Mesothelial cell of epicardium (in vitro differentiated cells): Measurements from ENCODE around the gene MAPK7. TPM values are rescaled to one million over a fixed set of nuclear protein-coding genes. Genes with fewer than 3 reads are reported as not detected.

Experiments
- DNase-seq, 2 experiments: peaks; one replicate each; pipeline ENCODE4 v3.0.0; 2021; ENCODE audit warnings: low spot score in 2 of 2; ENCODE audit not compliant: unreplicated experiment in 2 of 2
- H3K27ac Mint-ChIP-seq: 2 replicates; pipeline ENCODE4 v1.8.0; 2021; ENCODE audit warnings: mixed read lengths
- H3K27me3 Mint-ChIP-seq: 2 replicates; pipeline ENCODE4 v1.8.0; 2021; ENCODE audit warnings: low read depth, mixed read lengths
- H3K36me3 Mint-ChIP-seq: 2 replicates; pipeline ENCODE4 v1.8.0; 2021; ENCODE audit warnings: mixed read lengths
- H3K4me1 Mint-ChIP-seq: 2 replicates; pipeline ENCODE4 v1.8.0; 2021; ENCODE audit warnings: mixed read lengths
- H3K4me3 Mint-ChIP-seq: 2 replicates; pipeline ENCODE4 v1.8.0; 2021; ENCODE audit warnings: mild to moderate bottlenecking, moderate library complexity, mixed read lengths
- H3K9me3 Mint-ChIP-seq: 2 replicates; pipeline ENCODE4 v1.8.0; 2021; ENCODE audit warnings: mixed read lengths
- total RNA-seq: library from RNA; stranded (reverse); gene quantifications from 3 replicates; pipeline ENCODE4 v1.2.1, GENCODE V29; 2021
- TF ChIP-seq, protein P1 (sequence below): fragments of 200-600 bp; sonication (generic); IDR thresholded peaks from one replicate; pipeline ENCODE4 v1.5.0; 2021; ENCODE audit warnings: antibody characterized with exemption; ENCODE audit not compliant: unreplicated experiment

MAPK7 gene
- total RNA-seq, 1 donor from 2014 or later = 46.0 TPM

DNA sequence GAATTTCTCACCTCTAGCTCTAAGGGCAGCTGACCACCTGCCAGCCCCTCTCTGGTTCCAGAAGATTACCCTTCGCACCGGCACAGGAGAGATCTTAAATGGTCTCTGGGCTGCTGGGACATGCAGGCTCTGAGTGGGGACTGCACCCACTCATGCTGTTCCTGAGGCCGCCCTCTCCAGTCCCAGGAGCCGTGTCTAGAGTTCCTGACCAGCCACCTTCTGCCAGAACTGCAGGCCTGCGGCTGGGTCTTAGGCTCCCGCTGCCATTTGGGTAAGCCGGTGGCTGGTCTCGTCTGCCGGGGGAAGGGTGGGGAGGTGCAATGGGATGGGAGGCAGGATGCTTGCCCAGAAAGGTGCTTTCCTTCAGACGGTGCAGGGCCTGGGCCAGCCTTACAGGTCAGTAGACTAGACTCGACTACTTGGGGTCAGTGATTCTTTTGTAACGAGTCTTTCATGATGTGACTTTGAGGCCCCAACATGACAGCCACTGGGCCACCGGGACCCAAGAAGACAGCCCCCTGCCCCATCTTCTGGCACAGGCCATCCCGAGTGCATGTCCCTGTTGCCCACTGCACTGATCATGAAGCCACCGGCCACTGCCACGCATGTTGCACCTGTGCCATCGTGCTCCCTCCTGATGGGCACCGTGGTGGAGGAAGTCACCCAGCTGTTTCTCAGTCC, 42.2 kb upstream of the MAPK7 start:
- peaks cover 5% of the 10 kb centered on the region for H3K36me3 Mint-ChIP-seq
- H3K9me3 Mint-ChIP-seq = no peaks in the 10 kb centered on the region
- H3K4me3 Mint-ChIP-seq = no peak overlapping the region
- H3K4me1 Mint-ChIP-seq = peaks cover 9% of the 10 kb centered on the region
- no peak for DNase-seq
- no peaks in the 10 kb centered on the region for H3K27me3 Mint-ChIP-seq
- TF ChIP-seq, protein P1, sequence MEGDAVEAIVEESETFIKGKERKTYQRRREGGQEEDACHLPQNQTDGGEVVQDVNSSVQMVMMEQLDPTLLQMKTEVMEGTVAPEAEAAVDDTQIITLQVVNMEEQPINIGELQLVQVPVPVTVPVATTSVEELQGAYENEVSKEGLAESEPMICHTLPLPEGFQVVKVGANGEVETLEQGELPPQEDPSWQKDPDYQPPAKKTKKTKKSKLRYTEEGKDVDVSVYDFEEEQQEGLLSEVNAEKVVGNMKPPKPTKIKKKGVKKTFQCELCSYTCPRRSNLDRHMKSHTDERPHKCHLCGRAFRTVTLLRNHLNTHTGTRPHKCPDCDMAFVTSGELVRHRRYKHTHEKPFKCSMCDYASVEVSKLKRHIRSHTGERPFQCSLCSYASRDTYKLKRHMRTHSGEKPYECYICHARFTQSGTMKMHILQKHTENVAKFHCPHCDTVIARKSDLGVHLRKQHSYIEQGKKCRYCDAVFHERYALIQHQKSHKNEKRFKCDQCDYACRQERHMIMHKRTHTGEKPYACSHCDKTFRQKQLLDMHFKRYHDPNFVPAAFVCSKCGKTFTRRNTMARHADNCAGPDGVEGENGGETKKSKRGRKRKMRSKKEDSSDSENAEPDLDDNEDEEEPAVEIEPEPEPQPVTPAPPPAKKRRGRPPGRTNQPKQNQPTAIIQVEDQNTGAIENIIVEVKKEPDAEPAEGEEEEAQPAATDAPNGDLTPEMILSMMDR = no peak
- no peak overlapping the region for H3K27ac Mint-ChIP-seq

DNA sequence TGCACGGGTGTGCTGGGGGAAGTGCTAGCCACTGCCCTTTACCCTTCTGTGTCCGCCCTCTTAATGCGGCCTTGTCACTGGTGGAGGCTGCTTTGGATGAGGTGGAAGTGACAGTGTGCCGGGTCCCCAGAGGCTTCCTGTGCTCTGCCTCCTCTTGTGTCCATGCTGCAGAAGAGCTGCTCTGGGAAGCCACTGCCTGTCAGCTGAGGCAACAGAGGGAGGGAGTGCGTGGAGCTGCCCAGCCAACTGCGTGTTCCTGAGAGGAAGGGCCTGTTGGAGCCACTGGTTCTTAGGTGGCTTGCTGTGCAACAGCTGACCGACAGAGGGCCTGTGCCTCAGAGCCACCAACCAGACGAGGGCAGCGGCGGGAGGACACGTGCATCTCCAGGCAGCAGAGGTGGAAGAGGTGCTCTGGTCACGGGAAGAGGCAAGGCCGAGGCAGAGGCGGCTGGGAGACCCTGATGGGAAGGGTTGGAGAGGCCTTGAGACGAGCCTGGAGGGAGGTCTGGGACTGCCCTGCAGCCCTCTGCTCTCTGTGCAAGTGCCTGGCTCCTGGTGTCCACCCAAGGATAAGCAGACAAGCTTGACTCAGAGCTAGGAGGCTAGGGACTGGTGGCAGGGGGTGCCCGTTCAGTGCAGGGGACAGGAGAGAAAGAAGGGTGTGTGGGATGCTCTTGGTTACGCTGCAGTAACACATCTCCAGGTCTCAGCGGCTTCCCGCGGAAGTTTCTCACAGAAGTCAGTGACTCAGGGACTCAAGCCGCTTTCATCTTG, 41.2 kb upstream of the MAPK7 start:
- peaks cover 20% of the 10 kb centered on the region for H3K4me1 Mint-ChIP-seq
- TF ChIP-seq, protein P1 = no peak
- H3K36me3 Mint-ChIP-seq = no peaks in the 10 kb centered on the region
- H3K27me3 Mint-ChIP-seq = no peaks in the 10 kb centered on the region
- no peak overlapping the region for H3K4me3 Mint-ChIP-seq
- DNase-seq = no peak
- H3K9me3 Mint-ChIP-seq = no peaks in the 10 kb centered on the region
- peak overlapping the region; percentile 51 for H3K27ac Mint-ChIP-seq

DNA sequence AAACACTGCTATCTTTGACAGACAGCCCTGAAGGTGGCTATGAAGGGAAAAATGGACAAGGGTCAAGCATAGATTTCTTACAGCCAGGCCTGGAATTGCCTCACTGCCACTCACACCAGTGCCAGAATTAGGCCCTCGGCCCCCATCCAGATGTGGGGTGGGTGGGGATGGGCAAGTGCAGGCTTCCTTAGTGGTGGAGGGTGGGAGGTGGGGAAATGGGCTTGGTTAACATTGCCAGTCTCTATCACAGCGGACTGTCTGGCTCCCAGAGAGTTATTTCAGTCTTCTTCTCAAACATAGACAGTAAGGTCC, 40.6 kb upstream of the MAPK7 start:
- Mint-ChIP-seq H3K4me3 (no peak overlapping the region), H3K9me3 (no peaks in the 10 kb centered on the region), H3K27ac (no peak overlapping the region), H3K27me3 (no peaks in the 10 kb centered on the region), H3K36me3 (no peaks in the 10 kb centered on the region), H3K4me1 (peaks cover 19% of the 10 kb centered on the region)
- no peak for DNase-seq
- TF ChIP-seq, protein P1 = no peak

DNA sequence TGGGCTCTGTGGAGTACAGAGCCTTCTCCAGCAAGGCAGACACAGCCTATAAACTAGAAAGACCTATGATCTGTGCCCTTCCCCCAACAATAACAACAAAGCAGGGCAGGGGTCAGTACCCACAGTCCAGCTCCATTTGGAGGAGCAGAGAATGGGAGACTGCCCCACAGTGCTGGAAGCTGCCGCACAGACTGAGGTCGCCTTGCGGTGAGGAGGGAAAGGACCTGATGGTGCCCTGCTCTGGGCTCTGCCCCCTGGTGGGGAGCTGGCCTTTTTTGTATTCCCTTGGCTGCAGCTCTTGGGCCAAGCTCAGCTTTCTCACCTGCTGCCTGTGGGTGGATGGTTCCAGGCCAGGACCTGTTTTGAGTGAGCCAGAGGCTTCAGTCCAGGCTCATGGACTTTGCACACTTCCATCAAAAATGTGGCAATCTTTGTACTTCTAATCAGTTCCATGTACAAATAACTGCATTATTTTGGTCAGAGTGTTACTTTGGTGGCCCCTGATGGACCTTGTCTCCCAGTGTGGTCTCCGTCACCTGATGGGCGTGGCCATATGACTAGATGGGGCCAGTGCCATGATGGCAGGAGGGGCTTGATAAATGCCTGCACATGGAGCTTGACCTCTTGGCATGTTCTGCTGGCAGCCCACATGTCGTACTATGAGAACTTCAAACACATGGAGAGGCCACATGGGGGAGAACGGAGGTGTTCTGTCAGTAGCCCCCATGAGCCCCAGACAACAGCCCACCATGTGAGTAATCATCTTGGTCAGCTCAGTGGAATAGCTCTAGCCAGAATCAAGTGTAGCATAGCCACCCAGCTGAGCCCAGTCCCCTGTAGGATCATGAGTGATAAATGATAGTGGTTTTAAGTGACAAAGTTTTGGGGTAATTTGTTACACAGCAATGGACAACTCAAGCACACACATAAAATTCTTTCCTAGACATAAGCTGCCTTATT, 40.0 kb upstream of the MAPK7 start:
- Mint-ChIP-seq H3K9me3 (no peaks in the 10 kb centered on the region), H3K27me3 (no peaks in the 10 kb centered on the region), H3K4me3 (no peak overlapping the region), H3K4me1 (peaks cover 18% of the 10 kb centered on the region), H3K27ac (no peak overlapping the region), H3K36me3 (no peaks in the 10 kb centered on the region)
- TF ChIP-seq, protein P1 = peak; percentile 43
- DNase-seq = no peak

DNA sequence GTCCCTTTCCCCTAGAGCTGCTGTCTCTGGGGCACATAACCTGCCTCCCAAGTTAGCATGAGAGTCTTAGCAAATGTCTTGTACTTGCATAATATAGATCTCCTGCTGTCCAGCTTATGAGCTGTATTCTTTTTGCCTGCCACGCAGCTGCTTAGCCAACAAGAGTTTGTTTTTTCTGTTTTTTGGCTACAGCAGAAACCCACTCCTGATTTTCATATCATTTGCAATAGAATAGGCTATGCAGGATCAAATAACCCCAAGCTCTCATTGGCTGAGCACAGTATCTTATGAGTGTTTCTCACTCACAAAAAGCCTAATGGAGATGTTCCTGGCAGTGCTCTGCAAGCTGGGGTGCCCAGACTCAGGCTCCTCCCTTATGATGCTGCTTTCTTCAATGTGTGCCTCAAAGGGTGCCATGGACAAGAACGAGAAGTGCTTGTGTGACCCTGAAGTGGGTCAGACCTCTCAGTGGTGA, 38.9 kb upstream of the MAPK7 start:
- TF ChIP-seq, protein P1 = no peak
- H3K9me3 Mint-ChIP-seq = no peaks in the 10 kb centered on the region
- H3K27me3 Mint-ChIP-seq = no peaks in the 10 kb centered on the region
- peaks cover 18% of the 10 kb centered on the region for H3K4me1 Mint-ChIP-seq
- DNase-seq = no peak
- peak overlapping the region; percentile 66 for H3K27ac Mint-ChIP-seq
- H3K36me3 Mint-ChIP-seq = no peaks in the 10 kb centered on the region
- no peak overlapping the region for H3K4me3 Mint-ChIP-seq
